GM21367 (cell line): Measurements from ENCODE around the gene GLB1L3.
"Not testable (repeated sequence)": the region's sequence is repeated elsewhere in the genome, so short reads cannot be mapped to it uniquely, and the experiment has no call there.

Experiments used
- ATAC-seq: cut with Tn5 transposase; IDR thresholded peaks from one replicate; pipeline ENCODE4 v1.9.1; 2021; ENCODE audit not compliant: unreplicated experiment

GLB1L3 gene

GRCh38 chr11:134273317-134273712, 2.9 kb upstream of the GLB1L3 start:
- no peak for ATAC-seq

- no peak for ATAC-seq
These were observed 1.0 kb upstream of the GLB1L3 start for GRCh38 chr11:134275188-134275533.

GRCh38 chr11:134276396-134277182, 410 bp downstream of the GLB1L3 start:
- no peak for ATAC-seq

- ATAC-seq, result no peak
These were observed 1.2 kb downstream of the GLB1L3 start for GRCh38 chr11:134277183-134278001.

- ATAC-seq, result no peak
These were observed 2.2 kb downstream of the GLB1L3 start for GRCh38 chr11:134278356-134278755.

GRCh38 chr11:134281635-134282034, 5.5 kb downstream of the GLB1L3 start:
- ATAC-seq, result not testable (repeated sequence)

GRCh38 chr11:134282121-134283045, 6.2 kb downstream of the GLB1L3 start:
- no peak for ATAC-seq

GRCh38 chr11:134283461-134284230, 7.5 kb downstream of the GLB1L3 start:
- no peak for ATAC-seq

GRCh38 chr11:134284349-134284748, 8.2 kb downstream of the GLB1L3 start:
- not testable (repeated sequence) for ATAC-seq

GRCh38 chr11:134287561-134287960, 11.4 kb downstream of the GLB1L3 start:
- ATAC-seq, result no peak

- ATAC-seq, result no peak
These were observed 12.3 kb downstream of the GLB1L3 start for GRCh38 chr11:134288486-134288885.

GRCh38 chr11:134289167-134289566, 13.0 kb downstream of the GLB1L3 start:
- ATAC-seq, result no peak

GRCh38 chr11:134289789-134290188, 13.6 kb downstream of the GLB1L3 start:
- no peak for ATAC-seq

GRCh38 chr11:134290646-134291045, 14.5 kb downstream of the GLB1L3 start:
- ATAC-seq, result no peak

GRCh38 chr11:134291196-134291595, 15.0 kb downstream of the GLB1L3 start:
- ATAC-seq, result no peak

- no peak for ATAC-seq
These were observed 16.5 kb downstream of the GLB1L3 start for GRCh38 chr11:134292661-134293060.

- no peak for ATAC-seq
These were observed 17.2 kb downstream of the GLB1L3 start for GRCh38 chr11:134293119-134294113.

- no peak for ATAC-seq
These were observed 18.5 kb downstream of the GLB1L3 start for GRCh38 chr11:134294664-134295063.

GRCh38 chr11:134312223-134312622, 36.0 kb downstream of the GLB1L3 start:
- no peak for ATAC-seq
